H9 (cell line): ENCODE measurements around the gene GPBP1L1. TPM values are rescaled to one million over a fixed set of nuclear protein-coding genes. Genes with fewer than 3 reads are reported as not detected.
"Not testable (repeated sequence)": the region's sequence is repeated elsewhere in the genome, so short reads cannot be mapped to it uniquely, and the experiment has no call there.

Source experiments
- DNase-seq: peaks from one replicate; pipeline ENCODE4 v3.0.0-alpha.2; 2017
- H2AFZ ChIP-seq: one replicate; pipeline ENCODE4 v1.6.1; 2013; ENCODE audit warnings: mild to moderate bottlenecking, low read length, control low read depth, moderate library complexity
- H2AK5ac ChIP-seq: 2 replicates; pipeline ENCODE4 v1.6.1; 2013; ENCODE audit warnings: low read length, control low read depth, mixed read lengths; ENCODE audit not compliant: insufficient read length
- H2BK120ac ChIP-seq: one replicate; pipeline ENCODE4 v1.6.1; 2013; ENCODE audit warnings: low read depth, mild to moderate bottlenecking, low read length, control low read depth, inconsistent platforms; ENCODE audit not compliant: poor library complexity, severe bottlenecking
- H2BK12ac ChIP-seq: 2 replicates; pipeline ENCODE4 v1.6.1; 2013; ENCODE audit warnings: low read length, control low read depth, mixed read lengths, low read depth; ENCODE audit not compliant: insufficient read length
- H2BK15ac ChIP-seq: 2 replicates; pipeline ENCODE4 v1.6.1; 2013; ENCODE audit warnings: low read depth, low read length, control low read depth
- H2BK20ac ChIP-seq: one replicate; pipeline ENCODE4 v1.6.1; 2013; ENCODE audit warnings: low read depth, mild to moderate bottlenecking, low read length, control low read depth, inconsistent platforms; ENCODE audit not compliant: poor library complexity, severe bottlenecking
- H2BK5ac ChIP-seq: 2 replicates; pipeline ENCODE4 v1.6.1; 2013; ENCODE audit warnings: low read length, control low read depth, mixed read lengths; ENCODE audit not compliant: insufficient read length
- H3K14ac ChIP-seq: 2 replicates; pipeline ENCODE4 v1.6.1; 2013; ENCODE audit warnings: low read length, control low read depth; ENCODE audit not compliant: insufficient read depth
- H3K18ac ChIP-seq: 2 replicates; pipeline ENCODE4 v1.6.1; 2013; ENCODE audit warnings: low read depth, mild to moderate bottlenecking, mixed read lengths, low read length, control low read depth; ENCODE audit not compliant: insufficient read length
- H3K23ac ChIP-seq: 2 replicates; pipeline ENCODE4 v1.6.1; 2013; ENCODE audit warnings: low read length, control low read depth, mixed read lengths, low read depth; ENCODE audit not compliant: insufficient read length
- H3K23me2 ChIP-seq: 2 replicates; pipeline ENCODE4 v1.6.1; 2013; ENCODE audit warnings: low read depth, mild to moderate bottlenecking, mixed read lengths, low read length, control low read depth; ENCODE audit not compliant: insufficient read length, poor library complexity, severe bottlenecking
- H3K27ac ChIP-seq: 2 replicates; pipeline ENCODE4 v1.5.1; 2013; ENCODE audit warnings: low read length, control low read depth, mixed read lengths, low read depth; ENCODE audit not compliant: insufficient read length
- H3K27me3 ChIP-seq: 2 replicates; pipeline ENCODE4 v1.6.1; 2013; ENCODE audit warnings: low read length, control low read depth, inconsistent platforms; ENCODE audit not compliant: insufficient read depth
- H3K4ac ChIP-seq: 2 replicates; pipeline ENCODE4 v1.6.1; 2013; ENCODE audit warnings: low read depth, mild to moderate bottlenecking, control low read depth, inconsistent platforms, low read length, moderate library complexity
- H3K4me1 ChIP-seq: 2 replicates; pipeline ENCODE4 v1.6.1; 2013; ENCODE audit warnings: low read length, control low read depth, inconsistent platforms; ENCODE audit not compliant: insufficient read depth
- H3K4me2 ChIP-seq: 2 replicates; pipeline ENCODE4 v1.6.1; 2013; ENCODE audit warnings: low read length, control low read depth, mixed read lengths; ENCODE audit not compliant: insufficient read length, insufficient read depth
- H3K56ac ChIP-seq: 2 replicates; pipeline ENCODE4 v1.6.1; 2013; ENCODE audit warnings: low read depth, mild to moderate bottlenecking, mixed read lengths, low read length, control low read depth; ENCODE audit not compliant: insufficient read length
- H3K79me1 ChIP-seq: 2 replicates; pipeline ENCODE4 v1.6.1; 2013; ENCODE audit warnings: low read depth, mild to moderate bottlenecking, moderate library complexity, low read length, control low read depth, inconsistent platforms; ENCODE audit not compliant: insufficient read depth, poor library complexity, severe bottlenecking
- H3K79me2 ChIP-seq: 2 replicates; pipeline ENCODE4 v1.6.1; 2013; ENCODE audit warnings: low read length, control low read depth, inconsistent platforms; ENCODE audit not compliant: insufficient read depth
- H3K9ac ChIP-seq: 2 replicates; pipeline ENCODE4 v1.6.1; 2013; ENCODE audit warnings: low read length, control low read depth, mixed read lengths; ENCODE audit not compliant: insufficient read length; ENCODE audit errors: extremely low read depth
- H3K9me3 ChIP-seq: one replicate; pipeline ENCODE4 v1.6.1; 2013; ENCODE audit warnings: low read depth, low read length, inconsistent platforms; ENCODE audit not compliant: control insufficient read depth
- H3T11ph ChIP-seq: one replicate; pipeline ENCODE4 v1.6.1; 2013; ENCODE audit warnings: mild to moderate bottlenecking, low read length, control low read depth, inconsistent platforms
- H4K20me1 ChIP-seq: one replicate; pipeline ENCODE4 v1.6.1; 2013; ENCODE audit not compliant: control insufficient read depth, insufficient read length, insufficient read depth
- H4K5ac ChIP-seq: 2 replicates; pipeline ENCODE4 v1.6.1; 2013; ENCODE audit warnings: low read depth, mild to moderate bottlenecking, mixed read lengths, low read length, control low read depth; ENCODE audit not compliant: insufficient read length
- H4K8ac ChIP-seq: replicated peaks from 2 replicates; pipeline ENCODE4 v1.6.1; 2013; ENCODE audit warnings: low read length, control low read depth, mixed read lengths, low read depth; ENCODE audit not compliant: insufficient read length
- H4K91ac ChIP-seq: 2 replicates; pipeline ENCODE4 v1.6.1; 2013; ENCODE audit warnings: low read depth, mild to moderate bottlenecking, moderate library complexity, mixed read lengths, low read length, control low read depth; ENCODE audit not compliant: insufficient read length
- H3K27ac Mint-ChIP-seq, 3 experiments: 2 replicates in 2 of 3; 3 replicates in 1 of 3; pipeline ENCODE4 v1.8.0; 2020 to 2021; ENCODE audit warnings: mixed read lengths in 3 of 3, mild to moderate bottlenecking in 1 of 3, moderate library complexity in 1 of 3
- H3K27me3 Mint-ChIP-seq: 2 replicates; pipeline ENCODE4 v1.8.0; 2021; ENCODE audit warnings: low read depth, mild to moderate bottlenecking, moderate library complexity, mixed read lengths
- H3K36me3 Mint-ChIP-seq, 3 experiments: 2 replicates in 2 of 3; 3 replicates in 1 of 3; pipeline ENCODE4 v1.8.0; 2020 to 2021; ENCODE audit warnings: low read depth in 3 of 3, mixed read lengths in 3 of 3; ENCODE audit not compliant: insufficient read depth in 1 of 3
- H3K4me1 Mint-ChIP-seq, 2 experiments: 2 replicates each; pipeline ENCODE4 v1.8.0; 2020; ENCODE audit warnings: mixed read lengths in 2 of 2
- H3K4me3 Mint-ChIP-seq, 2 experiments: 2 replicates in 1 of 2; 3 replicates in 1 of 2; pipeline ENCODE4 v1.8.0; 2020 to 2021; ENCODE audit warnings: mild to moderate bottlenecking in 2 of 2, mixed read lengths in 2 of 2, moderate library complexity in 1 of 2
- H3K9me3 Mint-ChIP-seq, 2 experiments: 2 replicates in 1 of 2; 3 replicates in 1 of 2; pipeline ENCODE4 v1.8.0; 2020; ENCODE audit warnings: mild to moderate bottlenecking in 2 of 2, mixed read lengths in 2 of 2, moderate library complexity in 1 of 2
- CTCF ChIP-seq: fragments of 200-600 bp; sonication (generic); conservative IDR thresholded peaks from 3 replicates; pipeline ENCODE4 v1.8.0; 2021; ENCODE audit warnings: antibody characterized with exemption, mild to moderate bottlenecking
- WGBS: extraction: QIAGEN DNeasy Blood & Tissue Kit; methylation state at CpG from one replicate; pipeline ENCODE4 v1.1.7; 2013; ENCODE audit warnings: missing lambda C conversion rate, low lambda C conversion rate, mixed read lengths; ENCODE audit not compliant: insufficient read length; ENCODE audit errors: extremely low coverage; 5-methylcytosine and 5-hydroxymethylcytosine counted together
- total RNA-seq: library from RNA; stranded (reverse); gene quantifications from 2 replicates; pipeline ENCODE4 v1.2.1, GENCODE V29; 2021

GPBP1L1 gene
- total RNA-seq, 1 experiment from 2014 or later, result 115 TPM

- H3K9me3 Mint-ChIP-seq, result no peaks in the 10 kb centered on the region
- H3K27me3 Mint-ChIP-seq, result no peaks in the 10 kb centered on the region
- no peaks in the 10 kb centered on the region for H3K27me3 ChIP-seq
- H3K36me3 Mint-ChIP-seq, result peaks cover 3 to 6% (median 4%) of the 10 kb centered on the region in 3 experiments; a peak in 6 of 7 replicates
- H3K23me2 ChIP-seq, result no peaks in the 10 kb centered on the region
- H3K4ac ChIP-seq, result no peak overlapping the region
- H3K9ac ChIP-seq, result no peak overlapping the region
- peaks cover 3% of the 10 kb centered on the region for H3K79me1 ChIP-seq
- no peak overlapping the region for H2BK12ac ChIP-seq
- H3K23ac ChIP-seq, result no peak overlapping the region
- no peak overlapping the region for H2BK15ac ChIP-seq
- H4K8ac ChIP-seq, result no peak overlapping the region
- no peak overlapping the region for H2AFZ ChIP-seq
- no peak overlapping the region for H3K56ac ChIP-seq
- 100% methylated on average over 1 of the region's 3 CpGs for WGBS
- H3K4me1 ChIP-seq, result peaks cover 6% of the 10 kb centered on the region; the same call in 1 of the 2 replicates
- no peak overlapping the region for H3K4me2 ChIP-seq
- H3K9me3 ChIP-seq, result no peaks in the 10 kb centered on the region
- no peak overlapping the region for H4K5ac ChIP-seq
- H3K4me3 Mint-ChIP-seq, result peak overlapping the region in 1 of 2 experiments; percentile 8; a peak in 1 of 5 replicates
- H3T11ph ChIP-seq, result no peak overlapping the region
- H3K18ac ChIP-seq, result no peak overlapping the region
- H2BK20ac ChIP-seq, result no peak overlapping the region
- H4K91ac ChIP-seq, result no peak overlapping the region
- no peak for DNase-seq
- H4K20me1 ChIP-seq, result no peaks in the 10 kb centered on the region
- H3K14ac ChIP-seq, result no peak overlapping the region
- H3K4me1 Mint-ChIP-seq, result peaks cover 63 to 67% of the 10 kb centered on the region in 2 experiments
- H2AK5ac ChIP-seq, result no peak overlapping the region
- TF ChIP-seq CTCF, result no peak
- no peak overlapping the region for H2BK5ac ChIP-seq
- no peak overlapping the region for H3K27ac ChIP-seq
- H3K27ac Mint-ChIP-seq, result peak overlapping the region in 1 of 3 experiments; percentile 31; a peak in 1 of 7 replicates
- no peak overlapping the region for H2BK120ac ChIP-seq
- H3K79me2 ChIP-seq, result peaks cover 68% of the 10 kb centered on the region
Measured at GRCh38 chr1:45677751-45678245, 8.5 kb downstream of the GPBP1L1 start.

GRCh38 chr1:45676553-45676952, 9.8 kb downstream of the GPBP1L1 start:
- no CpG with 5 or more reads among the region's 7 CpGs for WGBS
- not testable (repeated sequence) for H3K9me3 ChIP-seq, H2BK12ac ChIP-seq, H3K9me3 Mint-ChIP-seq, H3K4me1 ChIP-seq, H2AK5ac ChIP-seq, H3K56ac ChIP-seq, H3K14ac ChIP-seq, H2BK5ac ChIP-seq, H3K27ac Mint-ChIP-seq, H3K23me2 ChIP-seq, H4K5ac ChIP-seq, H3K18ac ChIP-seq, H4K20me1 ChIP-seq, H4K8ac ChIP-seq, H3K79me1 ChIP-seq, H3K23ac ChIP-seq, H3K27me3 Mint-ChIP-seq, H3T11ph ChIP-seq, DNase-seq, H2BK20ac ChIP-seq, H3K27me3 ChIP-seq, H2AFZ ChIP-seq, H2BK120ac ChIP-seq, H3K4ac ChIP-seq, H3K27ac ChIP-seq, H3K9ac ChIP-seq, H4K91ac ChIP-seq, H2BK15ac ChIP-seq, H3K4me3 Mint-ChIP-seq, H3K4me2 ChIP-seq
- peaks cover 70% of the 10 kb centered on the region for H3K79me2 ChIP-seq
- Mint-ChIP-seq H3K4me1 (peaks cover 51 to 54% of the 10 kb centered on the region in 2 experiments), H3K36me3 (peaks cover 4 to 10% (median 4%) of the 10 kb centered on the region in 3 experiments; a peak in 6 of 7 replicates)
